Skin epidermis (tissue), 12 donors: ENCODE data around the gene ARMC2.
"Not testable (repeated sequence)": the region's sequence is repeated elsewhere in the genome, so short reads cannot be mapped to it uniquely, and the experiment has no call there.

Source experiments
- H3K27ac ChIP-seq, 21 experiments: fragments of 200-600 bp; sonication (generic) in 11 of 21; one replicate each; pipeline ENCODE4 v1.5.0; 2020; ENCODE audit warnings: mild to moderate bottlenecking in 3 of 21, inconsistent platforms in 2 of 21, moderate library complexity in 2 of 21
- H3K4me3 ChIP-seq, 7 experiments: fragments of 200-600 bp; sonication (generic) in 2 of 7; one replicate each; pipeline ENCODE4 v1.5.0; 2020; ENCODE audit warnings: inconsistent platforms in 2 of 7, mild to moderate bottlenecking in 2 of 7, moderate library complexity in 1 of 7

Gene ARMC2, protein sequence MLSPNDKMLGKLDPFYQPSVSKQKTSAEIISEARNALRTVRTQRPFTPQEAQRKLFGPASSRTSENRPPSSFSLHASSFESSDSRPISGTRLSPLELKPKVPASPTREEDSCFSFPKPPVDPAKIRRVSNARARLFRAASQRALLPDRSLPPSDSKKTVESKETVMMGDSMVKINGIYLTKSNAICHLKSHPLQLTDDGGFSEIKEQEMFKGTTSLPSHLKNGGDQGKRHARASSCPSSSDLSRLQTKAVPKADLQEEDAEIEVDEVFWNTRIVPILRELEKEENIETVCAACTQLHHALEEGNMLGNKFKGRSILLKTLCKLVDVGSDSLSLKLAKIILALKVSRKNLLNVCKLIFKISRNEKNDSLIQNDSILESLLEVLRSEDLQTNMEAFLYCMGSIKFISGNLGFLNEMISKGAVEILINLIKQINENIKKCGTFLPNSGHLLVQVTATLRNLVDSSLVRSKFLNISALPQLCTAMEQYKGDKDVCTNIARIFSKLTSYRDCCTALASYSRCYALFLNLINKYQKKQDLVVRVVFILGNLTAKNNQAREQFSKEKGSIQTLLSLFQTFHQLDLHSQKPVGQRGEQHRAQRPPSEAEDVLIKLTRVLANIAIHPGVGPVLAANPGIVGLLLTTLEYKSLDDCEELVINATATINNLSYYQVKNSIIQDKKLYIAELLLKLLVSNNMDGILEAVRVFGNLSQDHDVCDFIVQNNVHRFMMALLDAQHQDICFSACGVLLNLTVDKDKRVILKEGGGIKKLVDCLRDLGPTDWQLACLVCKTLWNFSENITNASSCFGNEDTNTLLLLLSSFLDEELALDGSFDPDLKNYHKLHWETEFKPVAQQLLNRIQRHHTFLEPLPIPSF

DNA sequence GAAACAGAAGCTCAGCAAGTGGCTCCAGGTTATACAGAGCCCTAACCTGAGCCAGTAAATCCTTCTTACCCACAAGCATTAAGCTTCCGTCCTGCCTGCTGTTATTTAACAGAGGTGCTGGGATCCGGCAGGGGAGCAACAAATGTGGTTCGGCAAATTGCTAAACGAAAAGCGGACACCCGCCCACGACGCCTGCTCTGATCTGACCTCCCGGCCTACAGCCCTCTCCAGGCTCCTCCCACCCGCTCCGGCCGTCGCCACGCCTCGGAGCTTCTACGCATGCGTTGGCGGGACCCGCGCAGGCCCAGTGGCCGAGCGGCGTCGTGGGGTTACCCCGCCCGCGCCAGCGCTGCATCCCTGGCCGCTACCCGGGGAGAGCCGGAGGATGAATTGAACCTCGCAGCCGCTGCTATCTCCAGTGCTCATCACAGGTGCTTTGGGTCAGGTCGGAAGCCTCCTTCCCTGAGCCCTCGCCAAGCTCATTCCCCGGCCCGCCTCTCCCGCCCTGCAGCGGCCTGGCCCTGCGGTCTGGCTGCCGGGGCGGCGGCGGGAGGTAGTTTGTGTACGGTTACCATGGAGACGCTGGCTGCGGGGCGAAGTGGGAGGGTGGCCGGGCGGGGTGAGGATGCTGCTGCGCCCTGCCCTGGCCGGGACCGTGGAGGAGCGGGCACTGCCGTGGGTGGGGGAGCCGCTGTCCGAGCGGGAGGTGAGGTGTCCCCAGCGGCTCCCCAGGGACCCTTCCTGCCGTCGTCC, at the start of gene ARMC2:
ARMC2 (plus strand) TSS at position 307 of the 753 bp plus-strand sequence. CDS start 5,846 bp downstream, outside the sequence.
- H3K4me3 ChIP-seq: peak within 1 kb of the TSS; percentile 50 to 92 (median 77)
- H3K27ac ChIP-seq: peak within 1 kb of the TSS in 20 of 21 experiments; percentile 32 to 85 (median 76)

DNA sequence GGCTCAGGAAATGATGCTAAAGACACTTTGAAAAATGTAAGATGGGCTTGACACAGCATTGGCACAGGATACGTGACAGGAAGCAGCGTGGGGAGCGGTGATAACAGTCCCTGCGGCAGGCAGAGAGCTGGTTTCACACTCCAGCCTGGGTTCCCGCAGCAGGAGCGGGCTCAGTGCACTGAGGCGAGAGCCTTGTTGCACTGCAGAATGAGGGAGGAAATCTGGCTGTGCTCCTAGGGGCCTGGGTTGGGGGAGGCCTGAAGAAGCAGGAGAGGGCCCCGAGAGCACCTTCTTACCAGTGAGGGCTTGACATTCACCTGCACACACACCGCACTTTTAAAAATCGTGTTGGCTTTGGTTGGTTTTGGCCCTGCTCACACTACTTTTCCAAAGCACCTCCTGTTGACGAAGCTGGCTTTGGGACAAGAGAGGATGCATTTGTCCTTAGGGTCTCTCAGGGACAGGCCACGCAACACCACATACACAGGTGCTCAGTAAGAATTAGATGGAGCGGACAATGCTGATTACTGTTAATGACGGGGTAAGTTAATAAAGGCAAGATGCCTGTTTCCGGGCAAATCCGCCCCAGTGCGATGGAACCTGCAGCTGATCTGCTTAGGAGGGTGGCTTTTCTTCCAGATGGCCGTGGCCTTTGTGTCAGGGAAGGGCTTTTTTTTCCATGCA, 49.4 kb upstream of the ARMC2 start:
- Histone ChIP-seq H3K27ac (peak overlapping the region in 5 of 21 experiments; percentile 15 to 66 (median 37)), H3K4me3 (no peak overlapping the region)

GRCh38 chr6:108799354-108799717, 48.9 kb upstream of the ARMC2 start:
- H3K4me3 ChIP-seq: no peak overlapping the region
- H3K27ac ChIP-seq: peak overlapping the region in 2 of 21 experiments; percentile 29 to 37

- H3K4me3 ChIP-seq: no peak overlapping the region
These were observed 48.4 kb upstream of the ARMC2 start for GRCh38 chr6:108799791-108800190.

DNA sequence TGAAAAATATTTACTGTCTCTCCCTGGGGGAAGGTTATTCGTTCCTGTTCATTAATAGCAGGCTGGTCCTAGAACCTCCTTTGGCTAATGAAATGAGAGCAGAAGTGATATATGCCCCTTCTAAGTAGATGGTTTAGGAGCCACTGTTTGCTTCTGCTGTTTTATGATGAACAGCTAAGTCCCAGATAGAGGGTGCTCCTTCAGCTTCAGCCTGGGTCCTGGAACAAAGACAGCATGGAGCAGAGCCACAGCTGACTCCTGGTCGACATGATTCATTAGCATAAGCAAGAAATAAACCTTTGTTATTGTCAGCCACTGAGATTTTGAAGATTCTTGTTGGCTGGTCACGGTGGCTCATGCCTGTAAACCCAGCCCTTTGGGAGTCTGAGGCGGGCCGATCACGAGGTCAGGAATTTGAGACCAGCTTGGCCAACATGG, 47.8 kb upstream of the ARMC2 start:
- Histone ChIP-seq H3K4me3 (no peak overlapping the region), H3K27ac (peak overlapping the region in 1 of 21 experiments; percentile 29)

More at GRCh38 chr6:108799791-108800190, 48.4 kb upstream of the ARMC2 start:
- peak overlapping the region in 1 of 21 experiments; percentile 29 for H3K27ac ChIP-seq

GRCh38 chr6:108801366-108801765, 46.9 kb upstream of the ARMC2 start:
- Histone ChIP-seq H3K4me3 (no peak overlapping the region), H3K27ac (no peak overlapping the region)

DNA sequence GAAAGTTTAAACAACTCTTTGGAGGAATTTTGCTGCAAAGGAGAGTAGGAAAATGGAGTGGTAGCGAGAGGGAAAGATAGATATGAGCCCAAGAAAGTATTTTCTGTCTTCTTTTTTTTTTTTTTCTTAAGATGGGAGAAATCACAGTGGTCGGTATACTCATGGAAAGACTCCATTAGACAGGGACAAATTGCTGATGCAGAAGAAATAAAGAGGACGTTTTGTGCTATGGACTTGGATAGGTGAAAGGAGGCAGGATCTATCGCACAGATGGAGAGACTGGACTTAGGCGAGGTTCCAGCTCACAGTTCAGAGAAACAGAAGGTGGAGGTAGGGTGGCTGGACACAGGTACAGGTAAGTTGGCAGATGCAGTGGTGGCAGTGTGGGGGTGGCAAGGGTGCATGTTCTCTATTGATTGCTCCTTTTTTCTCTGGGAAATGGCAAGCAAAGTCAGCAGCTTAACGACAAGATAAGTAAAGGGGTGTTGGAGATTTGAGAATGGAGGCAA, 44.2 kb upstream of the ARMC2 start:
- Histone ChIP-seq H3K27ac (no peak overlapping the region), H3K4me3 (no peak overlapping the region)

- no peak overlapping the region for H3K4me3 ChIP-seq
- H3K27ac ChIP-seq: no peak overlapping the region
These were observed 43.3 kb upstream of the ARMC2 start for GRCh38 chr6:108804956-108805355.

DNA sequence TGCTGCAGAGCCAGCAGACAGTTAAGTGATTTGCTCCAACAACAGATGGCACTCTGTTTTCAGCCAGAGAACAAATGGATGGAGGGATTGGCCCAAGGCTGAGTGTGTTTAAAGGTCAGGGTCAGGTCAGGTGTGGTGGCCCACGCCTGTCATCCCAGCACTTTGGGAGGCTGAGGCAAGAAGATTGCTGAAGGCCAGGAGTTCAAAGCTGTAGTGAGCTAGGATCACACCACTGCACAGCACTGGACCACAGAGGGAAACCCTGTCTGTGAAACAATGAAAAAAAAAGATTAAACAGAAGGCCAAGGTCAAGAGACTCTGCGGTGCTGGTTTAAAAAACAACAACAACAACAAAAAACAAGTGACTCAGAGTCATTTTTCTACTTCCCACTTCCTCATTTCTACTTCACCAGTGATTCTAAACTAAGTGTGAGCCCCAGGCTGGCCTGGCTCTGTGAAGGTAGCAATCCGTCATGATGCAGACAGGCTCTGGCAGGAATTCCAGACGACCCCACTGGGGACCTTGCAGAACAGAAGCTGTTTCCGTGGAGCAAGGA, 42.5 kb upstream of the ARMC2 start:
- Histone ChIP-seq H3K4me3 (no peak overlapping the region), H3K27ac (no peak overlapping the region)

DNA sequence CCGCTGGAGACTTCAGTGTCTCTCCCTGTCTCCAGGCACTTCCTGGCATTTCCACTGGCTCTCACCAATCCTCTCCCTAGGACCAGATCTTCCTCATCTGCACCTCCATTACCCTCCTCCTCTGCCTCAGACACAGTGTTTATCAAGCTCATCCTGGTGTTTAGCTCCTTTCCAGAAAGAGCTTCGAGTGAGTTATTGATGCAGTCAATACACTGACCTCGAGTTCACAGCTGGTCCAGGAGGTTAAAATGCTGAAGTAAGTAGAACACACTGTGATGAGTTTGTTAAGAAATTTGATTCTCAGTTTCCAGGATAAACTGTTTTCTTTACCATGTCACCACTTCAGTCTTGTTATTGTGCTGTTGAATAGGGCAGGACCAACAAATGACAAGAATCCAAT, 42.1 kb upstream of the ARMC2 start:
- H3K27ac ChIP-seq: no peak overlapping the region

DNA sequence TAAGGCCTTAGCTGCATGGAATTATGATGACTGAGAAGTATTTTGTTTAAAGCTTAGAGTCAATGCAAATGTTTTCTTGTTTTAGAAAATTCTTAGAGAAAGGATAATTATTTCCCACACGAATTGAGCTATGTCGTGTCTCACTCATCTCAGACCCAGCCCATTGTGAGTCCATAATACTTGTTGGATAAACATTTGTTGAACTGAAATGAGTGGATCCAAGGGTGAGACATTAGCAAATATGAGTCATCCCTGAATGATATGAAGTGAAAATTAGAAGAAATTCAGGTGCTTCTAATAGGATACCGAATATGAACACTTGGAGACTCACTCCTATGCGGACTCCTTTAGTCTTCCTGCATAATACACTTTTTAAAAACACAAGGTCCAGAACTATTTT, 41.6 kb upstream of the ARMC2 start:
- H3K27ac ChIP-seq: no peak overlapping the region
- no peak overlapping the region for H3K4me3 ChIP-seq

More for the DNA sequence above, 42.1 kb upstream of the ARMC2 start:
- H3K4me3 ChIP-seq: no peak overlapping the region

- no peak overlapping the region for H3K4me3 ChIP-seq
- H3K27ac ChIP-seq: no peak overlapping the region
These were observed 40.3 kb upstream of the ARMC2 start for GRCh38 chr6:108807928-108808327.

DNA sequence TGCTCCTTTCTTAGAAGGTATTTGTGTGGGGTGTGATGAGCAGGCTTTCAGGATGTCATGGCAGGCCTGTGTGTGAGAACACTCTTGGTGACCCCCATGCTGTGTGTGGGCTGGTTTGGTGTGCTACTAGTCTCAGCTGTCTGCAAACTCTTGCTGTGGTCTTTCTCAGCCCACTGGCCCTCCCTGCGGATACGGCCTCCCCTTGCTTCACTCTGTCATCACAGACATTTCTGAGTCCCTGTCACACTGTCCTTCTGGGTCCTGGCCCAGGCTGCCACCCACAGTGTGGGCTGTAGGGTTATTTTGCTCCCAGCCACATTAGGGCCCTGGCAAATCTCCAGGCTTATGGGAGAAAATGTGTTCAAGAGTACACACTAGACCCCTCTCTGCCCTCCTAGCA, 39.0 kb upstream of the ARMC2 start:
- H3K4me3 ChIP-seq: no peak overlapping the region
- H3K27ac ChIP-seq: no peak overlapping the region

DNA sequence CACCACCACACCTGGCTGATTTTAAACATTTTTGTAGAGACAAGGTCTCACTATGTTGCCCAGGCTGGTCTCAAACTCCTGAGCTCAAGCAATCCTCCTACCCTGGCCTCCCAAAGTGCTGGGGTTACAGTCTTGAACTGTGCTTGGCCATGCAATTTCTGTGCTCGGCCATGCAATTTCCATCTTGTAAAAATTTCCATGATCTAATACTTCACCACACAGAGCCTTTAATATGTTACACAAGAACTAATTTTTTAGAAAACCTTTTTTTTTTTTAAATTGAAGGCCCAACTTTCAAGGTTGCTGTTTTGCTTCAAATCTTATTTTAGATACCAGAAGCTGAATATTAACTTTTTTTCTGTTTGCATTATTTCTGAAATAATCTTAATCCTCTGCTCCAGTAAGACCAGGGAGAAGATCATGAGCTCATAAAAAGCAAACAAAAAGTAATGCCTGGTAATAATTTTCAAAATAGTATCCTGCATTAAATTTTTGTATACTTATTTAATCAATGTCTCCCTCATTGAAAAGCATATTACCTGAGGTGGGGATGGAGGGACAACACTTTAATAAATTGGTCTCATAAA, 38.1 kb upstream of the ARMC2 start:
- Histone ChIP-seq H3K27ac (no peak overlapping the region), H3K4me3 (no peak overlapping the region)

GRCh38 chr6:108811490-108811889, 36.7 kb upstream of the ARMC2 start:
- no peak overlapping the region for H3K4me3 ChIP-seq

DNA sequence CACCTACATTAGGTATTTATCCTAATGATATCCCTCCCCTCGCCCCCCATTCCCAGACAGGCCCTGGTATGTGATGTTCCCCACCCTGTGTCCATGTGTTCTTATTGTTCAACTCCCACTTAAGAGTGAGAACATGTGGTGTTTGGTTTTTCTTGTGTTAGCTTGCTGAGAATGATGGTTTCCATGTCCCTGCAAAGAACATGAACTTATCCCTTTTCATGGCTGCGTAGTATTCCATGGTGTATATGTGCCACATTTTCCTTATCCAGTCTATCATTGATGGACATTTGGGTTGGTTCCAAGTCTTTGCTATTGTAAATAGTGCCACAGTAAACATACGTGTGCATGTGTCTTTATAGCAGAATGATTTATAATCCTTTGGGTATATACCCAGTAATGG, 35.0 kb upstream of the ARMC2 start:
- not testable (repeated sequence) for H3K27ac ChIP-seq

More at GRCh38 chr6:108811490-108811889, 36.7 kb upstream of the ARMC2 start:
- H3K27ac ChIP-seq: no peak overlapping the region

GRCh38 chr6:108817276-108817675, 30.9 kb upstream of the ARMC2 start:
- H3K4me3 ChIP-seq, H3K27ac ChIP-seq: not testable (repeated sequence)

More for the DNA sequence above, 35.0 kb upstream of the ARMC2 start:
- H3K4me3 ChIP-seq: not testable (repeated sequence)

GRCh38 chr6:108820006-108820405, 28.2 kb upstream of the ARMC2 start:
- Histone ChIP-seq H3K27ac (no peak overlapping the region), H3K4me3 (no peak overlapping the region)
